ENCODE results near the gene DNAJA1. TPM values are rescaled to one million over a fixed set of nuclear protein-coding genes. Genes with fewer than 3 reads are reported as not detected.

The DNAJA1 gene
- total RNA-seq, 2 experiments from 2014 or later = 141 to 142 TPM

DNA sequence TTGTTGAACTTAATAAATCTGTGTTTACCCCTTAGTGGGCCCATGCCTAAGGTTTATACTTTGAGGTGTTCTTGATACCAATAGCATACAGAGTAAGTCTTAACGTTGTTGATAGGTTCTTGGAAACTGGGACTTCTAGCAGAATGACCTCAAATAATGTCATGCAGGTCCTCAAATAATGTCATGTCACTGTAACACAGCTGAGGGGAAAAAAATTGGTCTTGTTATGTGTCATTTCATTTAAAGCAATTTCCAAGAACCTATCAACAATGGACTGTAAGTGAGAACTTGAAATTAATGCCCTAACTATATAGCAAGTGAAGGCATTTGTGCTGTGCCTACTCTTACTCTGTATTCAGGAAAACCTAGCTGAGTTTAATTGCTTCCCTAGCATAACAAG lies 7.2 kb downstream of the DNAJA1 start:
- DNase-seq = no peak
- H3K36me3 Mint-ChIP-seq (ENCODE audit: low read depth) = peaks cover 87% of the 10 kb centered on the region
- H3K27me3 Mint-ChIP-seq = no peaks in the 10 kb centered on the region
- peaks cover 56% of the 10 kb centered on the region for H3K4me1 Mint-ChIP-seq
- ChIA-PET POLR2A (no interaction called here), CTCF (no interaction called here)
- H3K9me3 Mint-ChIP-seq = no peaks in the 10 kb centered on the region
- no peak overlapping the region for H3K4me3 Mint-ChIP-seq
- H3K27ac Mint-ChIP-seq = no peak overlapping the region

DNA sequence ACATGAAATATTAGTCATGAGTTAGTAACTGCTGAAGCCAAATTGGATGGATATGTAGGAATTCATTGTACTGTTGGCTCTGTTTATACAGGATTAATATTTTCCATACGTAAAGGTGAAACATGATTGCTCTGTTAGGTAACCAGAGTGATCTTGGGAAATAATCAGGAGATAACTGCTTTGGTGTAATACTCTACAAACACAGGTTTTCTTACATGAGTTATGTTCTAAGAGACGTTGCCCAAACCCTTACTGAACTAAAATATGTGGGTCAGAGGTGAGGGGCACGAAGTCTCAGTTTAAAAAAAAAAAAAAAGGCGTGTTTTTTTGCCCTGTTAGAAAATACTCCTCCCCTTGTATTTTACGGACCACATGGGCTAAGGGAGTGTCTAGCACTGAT lies 7.8 kb downstream of the DNAJA1 start:
- H3K4me1 Mint-ChIP-seq = peaks cover 55% of the 10 kb centered on the region
- POLR2A ChIA-PET = no interaction called here
- peaks cover 87% of the 10 kb centered on the region for H3K36me3 Mint-ChIP-seq (ENCODE audit: low read depth)
- no peak for DNase-seq
- H3K27ac Mint-ChIP-seq = no peak overlapping the region
- H3K9me3 Mint-ChIP-seq = no peaks in the 10 kb centered on the region
- CTCF ChIA-PET = no interaction called here
- no peak overlapping the region for H3K4me3 Mint-ChIP-seq
- no peaks in the 10 kb centered on the region for H3K27me3 Mint-ChIP-seq

DNA sequence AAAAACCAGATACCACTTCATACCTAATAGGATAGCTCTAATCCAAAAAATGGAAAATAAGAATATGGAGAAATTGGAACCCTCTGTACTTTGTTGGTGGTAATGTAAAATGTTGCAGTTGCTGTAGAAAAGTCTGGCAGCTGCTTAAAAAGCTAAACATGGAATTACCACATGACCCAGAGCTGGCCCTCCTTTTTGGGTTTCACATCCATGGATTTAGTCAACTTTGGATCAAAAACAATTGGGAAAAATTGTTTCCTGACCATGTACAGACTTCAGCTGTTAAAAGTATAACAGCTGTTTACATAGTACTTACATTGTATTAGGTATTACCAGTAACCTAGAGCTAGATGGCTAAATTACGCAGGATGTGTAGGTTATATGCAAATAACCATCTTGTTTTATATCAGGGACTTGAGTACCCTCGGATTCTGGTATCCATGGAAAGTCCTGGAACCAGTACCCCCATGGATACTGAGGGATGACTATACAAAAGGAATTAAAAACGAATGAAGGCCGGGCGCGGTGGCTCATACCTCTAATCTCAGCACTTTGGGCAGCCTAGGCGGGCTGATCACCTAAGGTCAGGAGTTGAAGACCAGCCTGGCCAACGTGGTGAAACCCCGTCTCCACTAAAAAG lies 15.8 kb downstream of the DNAJA1 start:
- no peak for DNase-seq
- Mint-ChIP-seq H3K27ac (no peak overlapping the region), H3K36me3 (ENCODE audit: low read depth) (peaks cover 47% of the 10 kb centered on the region), H3K4me1 (peaks cover 26% of the 10 kb centered on the region), H3K4me3 (no peak overlapping the region), H3K27me3 (no peaks in the 10 kb centered on the region), H3K9me3 (no peaks in the 10 kb centered on the region)
- ChIA-PET POLR2A (interaction anchor here (0.7 to 4.1 kb wide), 3 partner anchors 11 to 217 kb away, joined by 3 to 45 read pairs (median 3); partner anchors contain the start of gene DNAJA1), CTCF (interaction anchor here (0.6 to 0.9 kb wide), 3 partner anchors 15 to 188 kb away, joined by 3 to 5 read pairs (median 3); no protein-coding TSS in a partner anchor)

DNA sequence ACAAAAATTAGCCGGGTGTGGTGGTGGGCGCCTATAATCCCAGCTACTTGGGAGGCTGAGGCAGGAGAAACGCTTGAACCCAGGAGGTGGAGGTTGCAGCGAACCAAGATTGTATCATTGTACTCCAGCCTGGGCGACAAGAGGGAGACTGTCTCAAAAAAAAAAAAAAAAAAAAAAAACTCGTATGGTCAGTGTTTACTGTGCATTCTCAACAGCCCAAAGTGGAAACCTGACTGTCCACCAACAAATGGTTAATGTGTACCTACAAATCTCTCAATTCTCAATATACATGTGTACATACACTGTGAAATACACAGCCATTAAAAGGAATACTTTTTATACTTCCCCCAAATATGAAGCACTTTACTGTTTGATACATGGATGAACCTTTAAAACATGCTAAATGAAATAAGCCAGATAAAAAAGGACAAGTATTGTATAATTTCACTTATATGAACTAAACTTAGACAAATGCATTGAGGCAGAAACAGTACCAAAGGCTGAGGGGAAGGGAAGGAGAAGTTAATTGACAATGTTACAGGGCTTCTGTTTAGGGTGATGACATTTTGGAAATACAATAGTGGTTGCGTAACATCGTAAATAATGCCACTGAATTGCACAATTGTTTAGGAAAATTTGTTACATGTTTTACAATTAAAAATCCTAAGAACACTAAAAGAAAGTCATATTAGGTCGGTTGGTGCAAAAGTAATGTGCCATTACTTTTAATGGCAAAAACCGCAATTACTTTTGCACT lies 16.5 kb downstream of the DNAJA1 start:
- ChIA-PET POLR2A (interaction anchor here (1.0 to 4.8 kb wide), 4 partner anchors 12 to 26 kb away, joined by 3 to 54 read pairs (median 24); partner anchors contain the start of gene DNAJA1), CTCF (interaction anchor here (0.9 kb wide), 1 partner anchor 15 kb away, joined by 3 read pairs; no protein-coding TSS in a partner anchor)
- H3K4me3 Mint-ChIP-seq = no peak overlapping the region
- no peaks in the 10 kb centered on the region for H3K9me3 Mint-ChIP-seq
- peaks cover 24% of the 10 kb centered on the region for H3K4me1 Mint-ChIP-seq
- no peak for DNase-seq
- H3K27me3 Mint-ChIP-seq = no peaks in the 10 kb centered on the region
- no peak overlapping the region for H3K27ac Mint-ChIP-seq
- H3K36me3 Mint-ChIP-seq (ENCODE audit: low read depth) = peaks cover 44% of the 10 kb centered on the region

DNA sequence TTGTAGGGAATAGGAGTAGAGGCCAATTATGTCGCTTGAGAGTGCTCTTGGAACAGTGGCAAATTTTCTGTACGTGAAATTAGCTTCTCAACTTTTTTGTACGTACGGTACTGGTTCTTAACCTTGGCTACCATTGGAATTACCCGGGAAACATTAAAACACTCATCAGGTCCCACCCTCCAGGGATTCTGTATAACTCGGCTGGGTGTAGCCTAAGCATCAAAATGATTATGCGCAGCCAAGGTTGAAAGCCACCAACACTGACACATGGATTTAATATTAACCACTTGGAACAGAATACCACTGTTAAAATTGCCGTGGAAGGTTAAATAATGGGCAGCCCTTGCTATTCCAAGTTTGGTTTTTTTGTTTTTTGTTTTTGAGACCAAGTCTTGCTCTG lies 17.4 kb downstream of the DNAJA1 start:
- H3K27me3 Mint-ChIP-seq = no peaks in the 10 kb centered on the region
- ChIA-PET CTCF (no interaction called here), POLR2A (interaction anchor here (1.3 to 4.8 kb wide), 4 partner anchors 13 to 34 kb away, joined by 4 to 54 read pairs (median 14); partner anchors contain the start of genes DNAJA1 and SMU1)
- H3K4me1 Mint-ChIP-seq = peaks cover 22% of the 10 kb centered on the region
- H3K27ac Mint-ChIP-seq = no peak overlapping the region
- no peaks in the 10 kb centered on the region for H3K9me3 Mint-ChIP-seq
- H3K4me3 Mint-ChIP-seq = no peak overlapping the region
- H3K36me3 Mint-ChIP-seq (ENCODE audit: low read depth) = peaks cover 42% of the 10 kb centered on the region
- no peak for DNase-seq

DNA sequence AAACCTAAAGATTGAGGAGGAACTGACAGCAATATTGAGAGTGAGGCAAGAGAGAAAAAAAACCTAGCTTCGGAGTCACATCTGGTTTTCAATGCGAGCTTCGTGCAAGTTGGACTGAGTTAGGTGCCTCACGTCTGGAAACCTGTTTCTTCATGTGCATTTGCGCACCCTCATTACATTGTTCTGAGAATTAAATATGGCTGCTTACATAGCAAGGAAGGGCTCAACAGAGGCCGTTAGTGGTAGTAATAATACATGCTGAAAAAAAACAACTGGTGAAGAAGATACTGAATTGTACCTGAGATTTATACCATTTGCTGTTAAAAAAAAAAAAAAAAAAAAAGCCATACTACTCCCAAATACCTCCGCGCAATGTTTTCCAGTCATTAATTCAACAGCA lies 18.6 kb downstream of the DNAJA1 start:
- ChIA-PET POLR2A (interaction anchor here (0.6 to 4.8 kb wide), 7 partner anchors 10 to 472 kb away, joined by 3 to 54 read pairs (median 8); partner anchors contain the start of genes DNAJA1 and SMU1), CTCF (interaction anchor here (0.6 to 1.4 kb wide), 4 partner anchors 15 to 215 kb away, joined by 3 to 6 read pairs (median 4); no protein-coding TSS in a partner anchor)
- H3K4me3 Mint-ChIP-seq = peak overlapping the region; percentile 76
- DNase-seq = no peak
- H3K27ac Mint-ChIP-seq = peak overlapping the region; percentile 67
- no peaks in the 10 kb centered on the region for H3K9me3 Mint-ChIP-seq
- H3K36me3 Mint-ChIP-seq (ENCODE audit: low read depth) = peaks cover 41% of the 10 kb centered on the region
- H3K4me1 Mint-ChIP-seq = peaks cover 22% of the 10 kb centered on the region
- H3K27me3 Mint-ChIP-seq = no peaks in the 10 kb centered on the region

DNA sequence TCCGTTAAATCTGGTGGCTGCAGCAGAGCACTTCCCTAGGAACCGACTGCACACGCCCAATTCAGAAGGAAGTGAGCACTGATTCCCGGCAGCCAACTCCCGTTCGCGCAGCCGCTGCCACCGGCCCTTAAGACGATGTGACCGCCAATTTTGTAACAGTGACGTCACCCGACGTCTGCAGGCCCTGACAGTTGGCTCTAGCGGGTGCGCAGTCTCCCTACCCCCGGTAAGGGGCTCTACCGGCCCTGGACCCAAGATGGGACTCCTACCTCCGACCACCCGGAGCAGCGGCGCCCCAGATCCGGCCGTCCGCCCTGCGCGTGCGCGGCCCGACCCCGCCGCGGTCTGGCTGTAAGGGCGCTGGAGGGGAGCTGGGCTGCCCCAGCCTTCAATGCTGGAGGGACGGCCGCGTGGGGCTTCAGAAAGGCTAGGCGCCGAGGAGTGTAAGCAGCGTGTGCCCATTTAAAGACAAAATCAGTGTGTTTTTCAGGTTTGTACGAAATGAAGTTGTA lies 19.1 kb downstream of the DNAJA1 start:
- H3K36me3 Mint-ChIP-seq (ENCODE audit: low read depth) = peaks cover 41% of the 10 kb centered on the region
- H3K4me3 Mint-ChIP-seq = peak overlapping the region; percentile 76
- CTCF ChIA-PET = interaction anchor here (0.6 to 1.4 kb wide), 3 partner anchors 16 to 214 kb away, joined by 3 to 5 read pairs (median 3); no protein-coding TSS in a partner anchor
- POLR2A ChIA-PET = interaction anchor here (0.6 to 4.8 kb wide), 10 partner anchors 9 to 472 kb away, joined by 3 to 54 read pairs (median 6); partner anchors contain the start of genes DNAJA1 and SMU1
- peak overlapping the region; percentile 67 for H3K27ac Mint-ChIP-seq
- no peaks in the 10 kb centered on the region for H3K27me3 Mint-ChIP-seq
- no peaks in the 10 kb centered on the region for H3K9me3 Mint-ChIP-seq
- peak; percentile 77 for DNase-seq
- peaks cover 22% of the 10 kb centered on the region for H3K4me1 Mint-ChIP-seq

DNA sequence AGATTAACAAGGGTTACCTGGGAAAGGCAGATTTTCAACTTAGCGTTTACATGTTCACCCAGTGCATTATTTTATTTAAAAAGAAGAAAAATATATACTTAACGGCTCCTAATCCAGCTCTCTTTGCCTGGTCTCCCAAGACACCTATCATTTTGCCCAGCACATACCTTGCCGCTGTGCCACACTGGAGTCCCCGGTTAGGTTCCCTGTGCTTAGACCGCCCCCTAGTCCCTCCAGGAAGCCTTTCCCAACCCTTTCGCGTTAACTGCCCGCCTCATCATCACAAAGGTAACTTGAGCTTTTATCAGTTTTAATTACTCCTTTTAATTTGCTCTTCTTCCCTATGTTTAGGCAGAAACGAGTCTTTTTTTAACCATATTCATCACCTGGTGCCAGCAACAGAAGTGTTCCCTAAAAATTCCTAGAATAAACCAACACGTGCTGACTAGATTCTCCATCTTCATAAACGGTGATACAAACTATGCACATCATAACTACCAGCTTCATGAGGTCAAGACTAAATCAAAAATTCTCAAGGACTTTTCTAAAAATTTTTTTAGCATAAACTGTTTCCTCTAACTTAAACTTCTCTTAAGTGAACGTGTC lies 19.7 kb downstream of the DNAJA1 start:
- POLR2A ChIA-PET = interaction anchor here (0.8 to 4.8 kb wide), 9 partner anchors 9 to 214 kb away, joined by 3 to 54 read pairs (median 8); partner anchors contain the start of genes DNAJA1 and SMU1
- Mint-ChIP-seq H3K27me3 (no peaks in the 10 kb centered on the region), H3K9me3 (no peaks in the 10 kb centered on the region), H3K27ac (peak overlapping the region; percentile 67), H3K4me1 (peaks cover 23% of the 10 kb centered on the region), H3K36me3 (ENCODE audit: low read depth) (peaks cover 45% of the 10 kb centered on the region), H3K4me3 (peak overlapping the region; percentile 76)
- CTCF ChIA-PET = no interaction called here
- no peak for DNase-seq

DNA sequence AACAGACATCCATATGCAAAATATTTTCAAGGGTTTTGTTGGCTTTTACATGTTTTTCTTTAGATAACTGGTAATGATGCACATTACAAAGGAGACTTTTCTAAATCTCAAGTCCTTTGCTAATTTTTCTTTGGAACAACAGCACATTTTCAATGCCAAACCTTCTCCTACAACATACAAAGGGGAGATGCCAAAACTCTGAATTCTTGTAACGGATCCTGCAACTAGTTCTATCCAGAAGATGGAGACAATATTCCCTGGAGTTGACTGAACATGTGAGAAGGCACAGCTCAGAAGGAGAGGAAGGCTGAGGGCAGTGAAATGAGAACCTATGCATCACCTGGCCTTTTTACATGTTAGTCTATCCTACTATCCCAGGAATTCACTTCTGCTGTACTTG lies 21.0 kb downstream of the DNAJA1 start:
- no peaks in the 10 kb centered on the region for H3K9me3 Mint-ChIP-seq
- no peak overlapping the region for H3K4me3 Mint-ChIP-seq
- H3K27me3 Mint-ChIP-seq = no peaks in the 10 kb centered on the region
- POLR2A ChIA-PET = interaction anchor here (4.8 kb wide), 1 partner anchor 21 kb away, joined by 54 read pairs; the partner anchor contains the start of gene DNAJA1
- CTCF ChIA-PET = no interaction called here
- DNase-seq = no peak
- H3K27ac Mint-ChIP-seq = peak overlapping the region; percentile 21
- H3K36me3 Mint-ChIP-seq (ENCODE audit: low read depth) = peaks cover 44% of the 10 kb centered on the region
- H3K4me1 Mint-ChIP-seq = peaks cover 28% of the 10 kb centered on the region

DNA sequence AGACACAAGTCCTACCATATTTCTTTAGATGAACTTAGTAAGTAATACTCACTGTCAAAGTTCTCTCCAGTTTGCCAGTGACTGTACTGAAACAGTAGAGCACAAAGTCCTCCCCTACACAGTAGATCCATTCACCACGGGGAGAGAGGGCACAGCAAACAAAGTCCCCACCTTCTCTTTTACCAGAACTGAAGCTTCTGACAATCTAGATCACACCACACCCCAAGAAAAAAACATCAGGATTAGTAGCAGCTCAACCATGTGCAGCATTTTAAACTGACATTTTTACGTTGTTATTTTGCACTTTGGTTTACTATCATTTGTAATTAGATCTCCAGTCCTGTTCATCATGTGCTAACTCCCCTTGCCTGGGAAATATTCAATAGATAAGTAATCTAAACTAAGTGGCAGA lies 23.0 kb downstream of the DNAJA1 start:
- ChIA-PET CTCF (no interaction called here), POLR2A (interaction anchor here (0.7 kb wide), 1 partner anchor 22 kb away, joined by 3 read pairs; no protein-coding TSS in a partner anchor)
- Mint-ChIP-seq H3K27me3 (no peaks in the 10 kb centered on the region), H3K4me3 (no peak overlapping the region), H3K4me1 (peaks cover 26% of the 10 kb centered on the region), H3K9me3 (no peaks in the 10 kb centered on the region), H3K27ac (no peak overlapping the region), H3K36me3 (ENCODE audit: low read depth) (peaks cover 48% of the 10 kb centered on the region)
- no peak for DNase-seq

DNA sequence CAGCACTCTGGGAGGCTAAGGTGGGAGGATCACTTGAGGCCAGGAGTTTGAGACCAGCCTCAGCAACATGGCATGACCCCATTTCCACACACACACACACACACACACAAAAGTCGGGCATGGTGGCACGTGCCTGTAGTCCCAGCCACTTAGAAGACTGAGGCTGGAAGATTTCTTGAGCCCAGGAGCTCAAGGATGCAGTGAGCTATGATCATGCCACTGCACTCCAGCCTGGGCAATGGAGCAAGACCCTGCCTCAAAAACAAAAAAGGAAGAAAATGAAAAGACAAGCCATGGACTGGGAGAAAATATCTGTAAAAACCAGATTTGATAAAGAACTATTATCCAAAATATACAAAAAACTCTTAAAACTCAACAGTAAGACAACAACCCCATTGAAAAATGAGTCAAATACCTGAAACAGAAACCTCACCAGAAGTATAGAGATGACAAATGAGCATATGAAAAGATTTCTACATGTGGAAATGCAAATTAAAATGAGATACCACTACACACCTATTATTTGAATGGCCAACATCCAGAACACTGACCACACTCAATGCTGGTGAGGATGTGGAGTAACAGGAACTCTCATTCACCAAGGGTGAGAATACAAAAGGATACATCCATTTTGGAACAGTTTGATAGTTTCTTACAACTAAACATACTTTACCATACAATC lies 24.7 kb downstream of the DNAJA1 start:
- peaks cover 10% of the 10 kb centered on the region for H3K4me1 Mint-ChIP-seq
- H3K9me3 Mint-ChIP-seq = no peaks in the 10 kb centered on the region
- H3K4me3 Mint-ChIP-seq = no peak overlapping the region
- peak overlapping the region; percentile 44 for H3K27ac Mint-ChIP-seq
- H3K27me3 Mint-ChIP-seq = no peaks in the 10 kb centered on the region
- CTCF ChIA-PET = no interaction called here
- H3K36me3 Mint-ChIP-seq (ENCODE audit: low read depth) = peaks cover 53% of the 10 kb centered on the region
- POLR2A ChIA-PET = interaction anchor here (1.2 to 1.3 kb wide), 2 partner anchors 24 to 25 kb away, joined by 3 read pairs; partner anchors contain the start of gene DNAJA1
- DNase-seq = no peak

DNA sequence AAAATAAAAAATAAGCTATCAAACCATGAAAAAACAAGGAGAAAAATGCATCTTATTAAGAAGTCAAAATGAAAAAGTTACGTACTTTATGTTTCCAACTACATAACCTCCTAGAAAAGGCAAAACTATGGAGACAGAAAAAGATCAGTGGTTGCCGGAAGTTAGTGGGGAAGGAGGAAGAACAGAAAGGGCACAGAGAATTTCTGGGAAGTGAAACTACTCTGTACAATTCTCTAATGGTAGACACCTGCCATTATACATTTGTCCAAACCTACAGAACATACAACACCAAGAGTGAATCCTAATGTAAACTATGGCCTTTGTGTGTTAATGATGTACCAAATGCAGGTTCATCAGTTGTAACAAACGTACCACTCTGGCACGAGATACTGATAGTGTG lies 26.1 kb downstream of the DNAJA1 start:
- ChIA-PET CTCF (interaction anchor here (1.1 kb wide), 1 partner anchor 120 kb away, joined by 5 read pairs; no protein-coding TSS in a partner anchor), POLR2A (interaction anchor here (1.1 kb wide), 1 partner anchor 21 kb away, joined by 3 read pairs; no protein-coding TSS in a partner anchor)
- DNase-seq = no peak
- no peaks in the 10 kb centered on the region for H3K9me3 Mint-ChIP-seq
- peaks cover 52% of the 10 kb centered on the region for H3K36me3 Mint-ChIP-seq (ENCODE audit: low read depth)
- no peak overlapping the region for H3K27ac Mint-ChIP-seq
- H3K4me1 Mint-ChIP-seq = peaks cover 6% of the 10 kb centered on the region
- H3K4me3 Mint-ChIP-seq = no peak overlapping the region
- H3K27me3 Mint-ChIP-seq = no peaks in the 10 kb centered on the region
